OCI-LY7 (cell line): ENCODE results near the gene TRMT61A. TPM values are rescaled to one million over a fixed set of nuclear protein-coding genes. Genes with fewer than 3 reads are reported as not detected.
A peak's percentile ranks its signal among the peaks of the same experiment; 100 is the strongest.

ENCODE experiments used
- BruUV-seq: library from RNA; stranded (reverse); fragments of 400-500 nt; replicated peaks from 2 replicates; lab custom pipeline; 2021; lab: Mats Ljungman, UMichigan
- CTCF ChIA-PET: fragments of 300-600 bp; sonication (Branson Sonifier 250); formaldehyde crosslinking; loops from one replicate; lab custom pipeline; 2022; ENCODE audit warnings: antibody characterized with exemption; ENCODE audit not compliant: unreplicated experiment; lab: Charles Lee
- POLR2A ChIA-PET: fragments of 300-600 bp; sonication (Branson Sonifier 250); formaldehyde crosslinking; loops from one replicate; lab custom pipeline; 2022; ENCODE audit warnings: antibody characterized with exemption; lab: Charles Lee
- DNase-seq: peaks from one replicate; pipeline ENCODE4 v3.0.0-alpha.2; 2015; ENCODE audit warnings: low spot score
- H2AFZ ChIP-seq: fragments of 200-600 bp; sonication (generic), shearing (Covaris generic); 2 replicates; pipeline ENCODE4 v1.6.1; 2014; ENCODE audit warnings: mild to moderate bottlenecking, antibody characterized with exemption, low read length, moderate library complexity
- H3K27ac ChIP-seq: fragments of 200-600 bp; sonication (generic); 2 replicates; pipeline ENCODE4 v1.5.1; 2014; ENCODE audit warnings: mixed run types, low read depth, mild to moderate bottlenecking, moderate library complexity, low read length, inconsistent platforms; ENCODE audit not compliant: poor library complexity, severe bottlenecking
- H3K36me3 ChIP-seq: fragments of 200-600 bp; sonication (generic); 2 replicates; pipeline ENCODE4 v1.6.1; 2014; ENCODE audit warnings: mild to moderate bottlenecking, antibody characterized with exemption, low read length, moderate library complexity, mixed read lengths; ENCODE audit not compliant: insufficient read depth
- H3K4me1 ChIP-seq: fragments of 200-600 bp; sonication (generic); 2 replicates; pipeline ENCODE4 v1.5.1; 2014; ENCODE audit warnings: mild to moderate bottlenecking, low read length; ENCODE audit not compliant: insufficient read depth, poor library complexity, severe bottlenecking
- H3K4me2 ChIP-seq: fragments of 200-600 bp; sonication (generic); 2 replicates; pipeline ENCODE4 v1.6.1; 2014; ENCODE audit warnings: mild to moderate bottlenecking, low read length
- H3K4me3 ChIP-seq: fragments of 200-600 bp; sonication (generic); 2 replicates; pipeline ENCODE4 v1.5.1; 2014; ENCODE audit warnings: mild to moderate bottlenecking, low read depth, low read length; ENCODE audit not compliant: poor library complexity, severe bottlenecking
- H3K79me2 ChIP-seq: fragments of 200-600 bp; sonication (generic); 2 replicates; pipeline ENCODE4 v1.6.1; 2016; ENCODE audit warnings: low read depth, mild to moderate bottlenecking, low read length, moderate library complexity, mixed read lengths; ENCODE audit not compliant: insufficient read depth
- H3K9me2 ChIP-seq: fragments of 200-600 bp; sonication (generic); 2 replicates; pipeline ENCODE4 v1.6.1; 2016; ENCODE audit warnings: mild to moderate bottlenecking, low read length, mixed read lengths; ENCODE audit not compliant: insufficient read depth
- H3K9me3 ChIP-seq: fragments of 200-600 bp; sonication (generic); 2 replicates; pipeline ENCODE4 v1.6.1; 2014; ENCODE audit warnings: mild to moderate bottlenecking, mixed run types, low read length, mixed read lengths
- H4K20me1 ChIP-seq: fragments of 200-600 bp; sonication (generic); 2 replicates; pipeline ENCODE4 v1.6.1; 2014; ENCODE audit warnings: mild to moderate bottlenecking, antibody characterized with exemption, low read length, moderate library complexity, mixed read lengths; ENCODE audit not compliant: insufficient read depth
- EZH2phosphoT487 ChIP-seq: fragments of 200-600 bp; sonication (generic); IDR thresholded peaks from 2 replicates; pipeline ENCODE4 v1.6.1; 2018; ENCODE audit warnings: low read depth, borderline replicate concordance, mild to moderate bottlenecking, mixed run types, antibody characterized with exemption, low read length, moderate library complexity, mixed read lengths
- intact Hi-C: fragments of 100-400 bp; cut with micrococcal nuclease; formaldehyde crosslinking; loops from one replicate; pipeline ENCODE4 v1.10.0; 2022; ENCODE audit not compliant: unreplicated experiment
- total RNA-seq, 2 experiments: library from RNA; depleted of rRNA in 1 of 2; stranded (reverse); fragments of >200 nt in 1 of 2; shearing (Covaris generic) in 1 of 2; gene quantifications; 2 replicates each; pipeline ENCODE4 v1.2.3, GENCODE V29; 2014 to 2022
- TF ChIP-seq, protein P1 (sequence below): fragments of 200-600 bp; sonication (generic); conservative IDR thresholded peaks from 2 replicates; pipeline ENCODE4 v1.5.1; 2014; ENCODE audit warnings: mild to moderate bottlenecking, antibody characterized with exemption, low read length, moderate library complexity, mixed read lengths

The TRMT61A gene
- total RNA-seq, 2 experiments from 2014 or later: 13.1 to 17.1 TPM

DNA sequence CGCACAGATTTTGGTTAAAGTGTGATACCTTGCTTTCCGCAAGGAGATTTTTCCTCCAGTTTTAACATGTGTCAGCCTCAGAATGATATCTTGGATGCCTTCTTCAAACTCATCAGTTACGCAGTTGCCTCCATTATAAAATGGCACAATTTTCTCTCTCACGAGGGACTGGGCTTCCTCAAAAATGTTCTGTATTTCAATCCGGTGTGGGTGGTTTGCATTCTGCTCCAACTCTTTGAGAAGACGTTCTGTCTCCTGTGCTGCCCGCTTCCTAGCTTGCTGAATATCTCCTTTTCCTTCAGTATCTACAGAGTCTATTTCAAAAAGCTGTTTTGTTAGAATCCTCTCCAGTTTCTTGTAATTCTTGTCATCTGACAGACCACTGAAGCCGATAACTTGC is 31.7 kb downstream of the TRMT61A start:
- no TSS peak for BruUV-seq
- Histone ChIP-seq H3K4me2 (peak overlapping the region; percentile 88), H3K79me2 (peaks cover 89% of the 10 kb centered on the region), H3K9me2 (no peaks in the 10 kb centered on the region), H3K4me1 (peaks cover 42% of the 10 kb centered on the region), H3K36me3 (peaks cover 43% of the 10 kb centered on the region), H3K27ac (no peak overlapping the region), H4K20me1 (peaks cover 40% of the 10 kb centered on the region), H3K4me3 (peak overlapping the region; percentile 86), H2AFZ (no peak overlapping the region), H3K9me3 (no peaks in the 10 kb centered on the region)
- DNase-seq: no peak
- CTCF ChIA-PET: interaction anchor here (1.2 kb wide), 1 partner anchor 32 kb away, joined by 3 read pairs; no protein-coding TSS in a partner anchor
- intact Hi-C loops: loop anchor here (5.0 to 10.0 kb wide), 5 partner anchors 43 to 354 kb away; partner anchors contain the start of genes KLC1 and PPP1R13B
- no peak for TF ChIP-seq EZH2phosphoT487
- TF ChIP-seq, protein P1, sequence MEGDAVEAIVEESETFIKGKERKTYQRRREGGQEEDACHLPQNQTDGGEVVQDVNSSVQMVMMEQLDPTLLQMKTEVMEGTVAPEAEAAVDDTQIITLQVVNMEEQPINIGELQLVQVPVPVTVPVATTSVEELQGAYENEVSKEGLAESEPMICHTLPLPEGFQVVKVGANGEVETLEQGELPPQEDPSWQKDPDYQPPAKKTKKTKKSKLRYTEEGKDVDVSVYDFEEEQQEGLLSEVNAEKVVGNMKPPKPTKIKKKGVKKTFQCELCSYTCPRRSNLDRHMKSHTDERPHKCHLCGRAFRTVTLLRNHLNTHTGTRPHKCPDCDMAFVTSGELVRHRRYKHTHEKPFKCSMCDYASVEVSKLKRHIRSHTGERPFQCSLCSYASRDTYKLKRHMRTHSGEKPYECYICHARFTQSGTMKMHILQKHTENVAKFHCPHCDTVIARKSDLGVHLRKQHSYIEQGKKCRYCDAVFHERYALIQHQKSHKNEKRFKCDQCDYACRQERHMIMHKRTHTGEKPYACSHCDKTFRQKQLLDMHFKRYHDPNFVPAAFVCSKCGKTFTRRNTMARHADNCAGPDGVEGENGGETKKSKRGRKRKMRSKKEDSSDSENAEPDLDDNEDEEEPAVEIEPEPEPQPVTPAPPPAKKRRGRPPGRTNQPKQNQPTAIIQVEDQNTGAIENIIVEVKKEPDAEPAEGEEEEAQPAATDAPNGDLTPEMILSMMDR: no peak
- POLR2A ChIA-PET: interaction anchor here (1.1 kb wide), 1 partner anchor 11 kb away, joined by 3 read pairs; no protein-coding TSS in a partner anchor

DNA sequence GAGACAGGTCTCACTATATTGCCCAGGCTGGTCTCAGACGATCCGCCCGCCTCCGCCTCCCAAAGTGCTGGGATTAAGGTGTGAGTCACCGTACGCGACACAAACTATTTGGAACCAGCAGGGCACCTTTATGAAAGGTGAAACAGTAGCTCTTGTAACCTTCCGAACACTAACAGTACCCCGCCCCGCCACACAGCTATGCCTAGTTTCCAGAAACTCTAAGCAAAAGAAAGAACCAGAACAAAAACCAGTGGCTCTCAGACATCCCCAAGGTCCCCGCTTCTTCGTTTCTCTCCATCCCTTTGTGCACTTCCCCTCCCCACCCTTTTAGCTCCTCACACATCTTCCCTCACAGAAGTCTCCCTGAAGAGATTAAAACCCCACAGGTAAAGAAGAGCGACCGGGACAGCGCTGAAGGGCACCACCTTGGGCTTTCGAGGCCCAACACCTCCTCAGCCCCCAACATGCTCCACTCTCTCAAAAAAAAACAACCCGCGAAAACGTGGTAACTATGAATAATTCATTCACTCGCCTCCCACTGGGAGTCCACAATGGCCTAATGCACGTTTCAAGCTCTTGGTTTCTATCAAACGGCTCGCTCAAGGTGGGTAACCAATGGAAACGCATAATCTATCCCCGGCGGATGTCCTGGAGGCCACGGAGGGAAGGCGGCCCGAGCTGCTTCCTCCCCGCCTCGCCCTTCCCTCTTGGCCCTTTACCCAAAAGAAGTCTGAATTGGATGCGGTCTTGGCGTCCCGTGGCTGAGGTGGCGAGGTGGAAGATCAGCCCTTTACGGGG is 32.6 kb downstream of the TRMT61A start:
- H3K4me1 ChIP-seq: peaks cover 42% of the 10 kb centered on the region

More for the DNA sequence above, 32.6 kb downstream of the TRMT61A start:
- no TSS peak for BruUV-seq
- Histone ChIP-seq H3K36me3 (peaks cover 43% of the 10 kb centered on the region), H4K20me1 (peaks cover 40% of the 10 kb centered on the region), H3K9me3 (no peaks in the 10 kb centered on the region), H2AFZ (peak overlapping the region; percentile 92; the same call in 1 of the 2 replicates), H3K9me2 (no peaks in the 10 kb centered on the region), H3K27ac (peak overlapping the region; percentile 71), H3K4me3 (peak overlapping the region; percentile 86), H3K4me2 (peak overlapping the region; percentile 88), H3K79me2 (peaks cover 95% of the 10 kb centered on the region)
- POLR2A ChIA-PET: interaction anchor here (0.5 to 1.1 kb wide), 5 partner anchors 10 to 359 kb away, joined by 3 to 5 read pairs (median 3); partner anchors contain the start of gene TRMT61A
- intact Hi-C loops: loop anchor here (5.0 to 10.0 kb wide), 5 partner anchors 44 to 353 kb away; partner anchors contain the start of genes KLC1 and PPP1R13B
- DNase-seq: peak; percentile 68
- TF ChIP-seq, protein P1: no peak
- no peak for TF ChIP-seq EZH2phosphoT487
- CTCF ChIA-PET: interaction anchor here (0.6 to 1.4 kb wide), 4 partner anchors 17 to 463 kb away, joined by 3 to 4 read pairs (median 3); no protein-coding TSS in a partner anchor
